GM19372 (cell line): ENCODE results near the gene DEPDC5.

Experiments used
- ATAC-seq: cut with Tn5 transposase; IDR thresholded peaks from one replicate; pipeline ENCODE4 v1.9.1; 2021; ENCODE audit warnings: mild to moderate bottlenecking, low read depth, moderate library complexity; ENCODE audit not compliant: unreplicated experiment

The DEPDC5 gene

GRCh38 chr22:31917227-31917921, 163.6 kb downstream of the DEPDC5 start:
- ATAC-seq: peak; percentile 3

- no peak for ATAC-seq
These were observed 165.9 kb downstream of the DEPDC5 start for GRCh38 chr22:31919730-31920129.

GRCh38 chr22:31920306-31920705, 166.5 kb downstream of the DEPDC5 start:
- no peak for ATAC-seq

GRCh38 chr22:31921106-31921505, 167.3 kb downstream of the DEPDC5 start:
- no peak for ATAC-seq

- no peak for ATAC-seq
These were observed 168.7 kb downstream of the DEPDC5 start for GRCh38 chr22:31922534-31922933.

GRCh38 chr22:31923136-31923535, 169.3 kb downstream of the DEPDC5 start:
- ATAC-seq: no peak

GRCh38 chr22:31923747-31924146, 169.9 kb downstream of the DEPDC5 start:
- no peak for ATAC-seq

GRCh38 chr22:31925056-31925455, 171.2 kb downstream of the DEPDC5 start:
- no peak for ATAC-seq

GRCh38 chr22:31926024-31926423, 172.2 kb downstream of the DEPDC5 start:
- no peak for ATAC-seq

GRCh38 chr22:31926969-31927368, 173.2 kb downstream of the DEPDC5 start:
- ATAC-seq: no peak

GRCh38 chr22:31927562-31927961, 173.7 kb downstream of the DEPDC5 start:
- ATAC-seq: no peak

GRCh38 chr22:31929167-31929930, 175.5 kb downstream of the DEPDC5 start:
- ATAC-seq: no peak

- ATAC-seq: no peak
These were observed 179.0 kb downstream of the DEPDC5 start for GRCh38 chr22:31932863-31933262.

- ATAC-seq: no peak
These were observed 179.6 kb downstream of the DEPDC5 start for GRCh38 chr22:31933406-31933805.

- no peak for ATAC-seq
These were observed 180.1 kb downstream of the DEPDC5 start for GRCh38 chr22:31933816-31934482.

GRCh38 chr22:31935961-31936635, 182.3 kb downstream of the DEPDC5 start:
- no peak for ATAC-seq

GRCh38 chr22:31937341-31937740, 183.5 kb downstream of the DEPDC5 start:
- no peak for ATAC-seq

- ATAC-seq: no peak
These were observed 184.5 kb downstream of the DEPDC5 start for GRCh38 chr22:31938296-31938695.

- no peak for ATAC-seq
These were observed 186.7 kb downstream of the DEPDC5 start for GRCh38 chr22:31940506-31940905.

GRCh38 chr22:31942091-31942490, 188.3 kb downstream of the DEPDC5 start:
- no peak for ATAC-seq
